ENCODE results near the gene GALNTL6. TPM values are rescaled to one million over a fixed set of nuclear protein-coding genes. Genes with fewer than 3 reads are reported as not detected.
"Not testable (repeated sequence)": the region's sequence is repeated elsewhere in the genome, so short reads cannot be mapped to it uniquely, and the experiment has no call there.

GALNTL6 gene
- total RNA-seq, 1 donor from 2014 or later, result not detected

DNA sequence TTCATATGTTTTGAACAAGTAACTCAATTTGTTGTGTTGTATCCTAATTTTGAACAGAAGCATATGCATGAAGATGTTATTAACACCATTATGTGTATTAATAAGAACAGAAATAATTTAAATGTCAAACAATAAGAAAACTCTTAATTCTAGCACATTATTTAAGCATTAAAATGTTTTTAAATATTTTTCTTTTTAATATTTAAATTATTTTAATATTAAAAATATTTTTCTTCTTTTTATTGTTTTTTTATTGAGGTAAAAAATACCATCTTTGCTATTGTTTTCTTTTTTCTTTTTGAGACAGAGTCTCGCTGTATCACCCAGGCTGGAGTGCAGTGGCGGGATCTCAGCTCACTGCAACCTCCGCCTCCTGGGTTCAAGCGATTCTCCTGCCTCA lies 914.4 kb downstream of the GALNTL6 start:
- intact Hi-C loops (cut with micrococcal nuclease), result no loop called here

DNA sequence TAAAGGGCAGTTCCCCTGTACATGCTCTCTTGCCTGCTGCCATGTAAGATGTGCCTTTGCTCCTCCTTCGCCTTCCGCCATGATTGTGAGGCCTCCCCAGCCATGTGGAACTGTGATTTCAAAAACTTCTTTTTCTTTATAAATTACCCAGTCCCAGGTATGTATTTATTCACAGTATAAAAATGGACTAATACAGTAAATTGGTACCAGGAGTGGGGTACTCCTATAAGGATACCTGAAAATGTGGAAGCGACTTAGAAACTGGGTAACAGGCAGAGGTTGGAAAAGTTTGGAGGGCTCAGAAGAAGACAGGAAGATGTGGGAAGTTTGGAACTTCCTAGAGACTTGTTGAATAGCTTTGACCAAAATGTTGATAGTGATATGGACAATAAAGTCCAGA lies 920.4 kb downstream of the GALNTL6 start:
- intact Hi-C loops (cut with micrococcal nuclease), result not testable (repeated sequence)

DNA sequence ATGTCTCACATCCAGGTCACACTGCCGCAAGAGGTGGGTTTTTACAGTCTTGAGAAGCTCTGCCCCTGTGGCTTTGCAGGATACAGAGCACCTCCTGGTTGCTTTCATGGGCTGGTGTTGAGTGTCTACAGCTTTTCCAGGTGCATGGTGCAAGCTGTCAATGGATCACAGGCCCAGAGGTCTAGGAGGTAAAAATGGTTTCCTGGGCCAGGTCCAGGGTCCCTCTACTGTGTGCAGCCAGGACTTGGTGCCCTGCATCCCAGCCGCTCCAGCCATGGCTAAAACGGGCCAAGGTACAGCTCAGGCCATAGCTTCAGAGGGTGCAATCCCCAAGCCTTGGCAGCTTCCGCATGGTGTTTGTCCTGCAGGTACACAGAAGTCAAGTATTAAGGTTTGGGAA lies 921.4 kb downstream of the GALNTL6 start:
- intact Hi-C loops (cut with micrococcal nuclease), result no loop called here

DNA sequence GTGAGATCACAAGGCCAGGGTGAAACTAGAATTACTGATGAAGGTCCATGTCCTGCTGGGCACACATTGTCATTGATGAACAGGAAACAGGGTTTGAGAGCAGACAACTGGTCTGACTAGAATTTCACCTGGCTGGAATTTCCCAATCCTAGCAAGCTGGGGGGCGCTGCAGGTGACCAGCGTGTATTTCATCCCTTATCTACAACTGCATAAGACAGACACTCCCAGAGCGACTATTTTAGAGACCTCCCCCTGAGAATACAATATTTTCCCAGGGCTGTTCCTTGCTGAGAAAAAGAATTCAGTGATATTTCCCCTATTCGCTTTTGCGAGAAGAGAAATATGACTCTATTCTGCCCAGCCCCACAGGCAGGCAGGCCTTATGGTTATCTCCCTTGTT lies 922.8 kb downstream of the GALNTL6 start:
- intact Hi-C loops (cut with micrococcal nuclease), result no loop called here

DNA sequence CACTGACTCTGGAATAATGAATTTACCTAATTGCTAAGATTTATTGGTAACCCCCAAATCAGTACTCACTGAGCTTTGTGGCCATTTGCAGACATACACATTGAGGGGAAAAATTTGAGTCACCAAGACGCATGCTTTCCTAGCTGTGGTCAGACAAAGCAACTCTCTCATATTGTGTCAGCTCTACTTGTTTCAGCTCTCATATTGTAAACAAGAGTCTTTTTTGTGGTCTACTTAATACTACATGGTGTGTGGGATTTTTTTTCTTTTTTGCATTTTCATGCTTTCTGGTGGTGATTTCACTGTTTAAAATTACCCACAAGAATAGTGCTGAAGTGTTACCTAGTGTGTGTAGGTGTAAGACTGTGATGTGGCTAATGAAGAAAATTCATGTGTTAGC lies 927.2 kb downstream of the GALNTL6 start:
- intact Hi-C loops (cut with micrococcal nuclease), result no loop called here

DNA sequence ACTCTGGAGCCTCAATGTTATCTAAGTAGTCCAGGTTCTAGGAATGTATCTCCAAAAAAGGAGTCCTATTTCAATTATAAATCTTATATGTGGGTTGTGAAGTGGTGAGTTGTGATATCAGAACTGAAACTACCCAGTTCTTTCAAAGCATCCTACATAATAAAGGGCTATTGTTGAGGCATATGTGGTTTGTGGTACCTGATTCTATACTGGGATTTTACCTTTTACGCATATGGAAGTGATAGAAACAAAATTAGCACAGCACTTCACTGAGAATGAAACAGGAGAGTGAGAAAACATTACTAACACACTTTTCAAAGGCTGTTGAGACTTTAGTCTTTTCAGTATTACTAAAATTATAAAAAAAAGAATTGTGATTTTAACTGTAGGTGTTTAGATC lies 937.7 kb downstream of the GALNTL6 start:
- intact Hi-C loops (cut with micrococcal nuclease), result no loop called here

DNA sequence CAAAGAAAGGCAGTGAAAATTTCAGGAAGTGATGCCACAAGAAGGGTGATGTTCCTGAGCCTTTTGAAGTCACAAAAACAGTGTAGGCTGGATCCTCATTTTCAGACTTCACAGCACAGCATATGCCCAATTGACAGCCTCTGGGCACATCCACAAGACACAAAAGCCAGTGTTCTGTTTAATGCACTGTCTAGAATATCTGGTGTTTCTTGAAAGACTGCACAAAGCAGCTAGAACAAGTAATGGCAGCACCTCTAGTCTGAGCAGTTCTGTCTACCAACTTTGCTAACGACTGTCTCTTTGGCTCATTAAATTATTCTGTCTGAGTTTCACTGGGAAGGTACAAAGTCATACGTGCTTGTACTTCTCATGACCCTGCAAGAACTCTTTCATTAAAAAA lies 938.3 kb downstream of the GALNTL6 start:
- intact Hi-C loops (cut with micrococcal nuclease), result no loop called here

DNA sequence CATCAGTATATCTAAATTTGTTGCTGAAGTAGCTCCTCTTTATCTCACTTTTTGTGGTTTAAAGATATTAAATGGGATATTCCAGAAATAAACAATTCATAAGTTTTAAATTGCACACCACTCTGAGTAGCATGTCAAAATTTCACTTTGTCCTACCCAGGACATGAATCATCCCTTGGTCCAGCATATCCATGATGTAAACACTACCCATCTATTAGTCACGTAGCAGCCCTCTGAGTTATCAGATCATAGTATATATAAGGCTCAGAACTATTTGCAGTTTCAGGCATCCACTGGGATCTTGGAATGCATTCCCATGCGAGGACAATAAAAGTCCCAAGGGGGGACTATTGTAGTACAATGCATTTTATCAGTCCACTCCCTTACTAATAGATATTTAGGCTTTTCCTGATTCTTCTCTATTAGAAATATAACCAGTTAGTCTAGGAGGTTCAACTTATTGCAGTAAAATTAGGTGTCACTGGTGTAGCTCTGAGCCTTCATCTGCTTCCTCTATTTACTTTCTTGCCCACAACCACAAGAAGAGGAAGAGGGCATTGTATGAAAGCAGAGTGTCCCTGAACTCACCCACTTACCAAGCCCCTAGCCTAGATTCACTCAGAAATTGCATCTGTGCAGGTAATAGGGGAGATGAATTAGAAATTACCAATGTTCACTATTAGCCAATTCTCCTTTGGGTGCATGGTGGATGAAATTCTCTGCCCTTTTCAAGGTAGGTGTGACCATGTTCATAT lies 945.6 kb downstream of the GALNTL6 start:
- intact Hi-C loops (cut with micrococcal nuclease), result no loop called here

DNA sequence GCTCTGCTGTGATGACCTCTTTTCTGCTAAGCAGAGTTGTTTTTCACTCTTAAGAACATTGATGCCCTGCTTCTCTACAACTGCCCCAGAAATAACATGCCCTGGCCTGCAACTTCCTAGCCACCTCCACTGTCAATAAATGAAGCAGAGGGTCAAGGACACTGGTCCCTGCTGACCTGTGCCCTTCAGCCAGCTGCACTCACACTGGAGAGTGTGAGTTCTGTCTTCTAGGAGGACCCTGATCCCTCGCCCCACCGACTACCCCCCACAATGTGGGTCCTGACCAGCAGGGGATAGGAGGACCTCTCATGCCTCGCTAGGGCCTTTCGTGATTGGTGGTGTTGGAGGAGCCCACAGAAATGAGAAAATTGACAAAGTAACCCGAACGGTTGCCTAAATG lies 947.3 kb downstream of the GALNTL6 start:
- intact Hi-C loops (cut with micrococcal nuclease), result no loop called here

DNA sequence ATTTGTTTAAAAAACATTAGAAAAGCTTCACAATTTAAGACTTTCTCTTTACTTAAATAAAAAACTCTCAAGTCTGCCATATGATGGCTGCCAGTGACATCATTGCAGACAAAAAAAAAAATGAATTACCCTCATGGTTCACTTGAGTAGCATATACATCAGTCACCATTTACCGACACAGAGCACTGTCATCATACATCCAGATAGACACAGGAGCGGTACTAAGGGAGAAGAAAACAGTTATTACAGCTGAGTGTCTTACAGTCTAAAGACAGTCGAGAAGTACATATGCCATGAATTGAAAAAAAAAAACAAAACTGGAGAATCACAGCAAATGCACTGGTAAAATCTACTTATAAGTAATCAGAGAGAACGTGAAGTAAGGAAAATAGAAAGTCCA lies 949.7 kb downstream of the GALNTL6 start:
- intact Hi-C loops (cut with micrococcal nuclease), result no loop called here

DNA sequence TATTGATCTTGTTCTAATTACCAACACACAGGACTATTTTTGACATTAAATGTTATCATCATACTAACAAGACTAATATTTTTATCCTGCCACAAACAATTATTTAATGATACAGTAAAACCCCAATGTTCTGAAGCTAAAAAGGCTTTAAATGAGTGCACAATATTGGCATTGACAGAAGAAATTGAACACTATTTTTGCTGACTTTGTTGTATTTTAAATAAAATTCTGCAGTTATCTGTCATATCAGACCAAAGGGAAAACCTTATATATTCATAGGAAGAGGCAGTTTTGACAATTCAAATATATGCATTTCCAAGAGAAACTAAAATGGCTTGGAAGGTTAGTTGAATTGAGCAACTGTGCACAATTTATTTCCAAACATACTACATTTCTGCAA lies 957.6 kb downstream of the GALNTL6 start:
- intact Hi-C loops (cut with micrococcal nuclease), result no loop called here

DNA sequence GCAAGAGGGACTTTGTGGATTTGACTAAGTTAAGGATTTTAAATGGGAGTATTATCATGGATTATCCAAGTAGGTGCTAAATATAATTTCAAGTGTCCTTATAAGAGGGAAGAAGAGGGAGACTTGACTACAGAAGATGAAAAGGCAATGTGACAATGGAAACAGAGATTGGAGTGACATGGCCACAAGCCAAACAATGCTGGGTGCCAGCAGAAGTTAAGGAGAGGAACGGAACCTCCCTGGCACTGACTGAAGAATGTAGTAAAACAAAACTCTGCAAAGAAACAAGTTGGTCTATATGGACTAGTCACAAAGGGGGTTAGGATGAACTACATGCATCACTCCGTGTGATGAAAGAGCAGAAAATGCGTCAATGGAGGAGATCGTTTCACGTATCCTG lies 959.6 kb downstream of the GALNTL6 start:
- intact Hi-C loops (cut with micrococcal nuclease), result no loop called here

DNA sequence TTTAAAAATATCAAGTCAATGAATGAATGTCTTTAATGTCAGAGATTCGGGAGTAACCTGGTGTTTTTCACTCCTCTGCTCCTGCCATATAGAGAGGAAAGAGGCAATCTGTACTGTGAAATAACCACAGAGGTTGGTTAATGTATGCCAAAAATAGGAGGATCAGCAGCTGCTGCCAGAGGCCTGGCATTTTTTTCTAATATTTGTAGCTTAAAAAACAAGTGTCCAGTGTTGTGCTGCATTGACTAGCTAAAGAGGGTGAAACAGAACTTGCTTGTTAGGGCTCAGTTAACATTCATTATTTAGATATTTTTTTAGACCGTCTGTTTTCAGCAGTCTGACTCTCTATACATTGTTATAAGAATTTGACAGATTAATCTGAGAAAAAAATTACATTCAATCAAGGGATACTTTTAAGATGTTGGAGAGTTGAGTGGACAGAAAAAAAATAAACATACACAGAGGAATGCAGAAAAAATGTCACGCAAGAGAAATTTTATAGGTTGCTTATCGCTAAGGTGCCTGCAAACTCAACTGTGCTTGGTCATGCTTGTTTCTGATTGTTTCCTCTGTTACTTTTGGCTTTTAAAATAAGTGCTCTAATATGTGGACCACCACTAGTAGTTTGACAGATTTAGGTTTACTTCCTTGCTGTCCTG lies 963.1 kb downstream of the GALNTL6 start:
- intact Hi-C loops (cut with micrococcal nuclease), result no loop called here

DNA sequence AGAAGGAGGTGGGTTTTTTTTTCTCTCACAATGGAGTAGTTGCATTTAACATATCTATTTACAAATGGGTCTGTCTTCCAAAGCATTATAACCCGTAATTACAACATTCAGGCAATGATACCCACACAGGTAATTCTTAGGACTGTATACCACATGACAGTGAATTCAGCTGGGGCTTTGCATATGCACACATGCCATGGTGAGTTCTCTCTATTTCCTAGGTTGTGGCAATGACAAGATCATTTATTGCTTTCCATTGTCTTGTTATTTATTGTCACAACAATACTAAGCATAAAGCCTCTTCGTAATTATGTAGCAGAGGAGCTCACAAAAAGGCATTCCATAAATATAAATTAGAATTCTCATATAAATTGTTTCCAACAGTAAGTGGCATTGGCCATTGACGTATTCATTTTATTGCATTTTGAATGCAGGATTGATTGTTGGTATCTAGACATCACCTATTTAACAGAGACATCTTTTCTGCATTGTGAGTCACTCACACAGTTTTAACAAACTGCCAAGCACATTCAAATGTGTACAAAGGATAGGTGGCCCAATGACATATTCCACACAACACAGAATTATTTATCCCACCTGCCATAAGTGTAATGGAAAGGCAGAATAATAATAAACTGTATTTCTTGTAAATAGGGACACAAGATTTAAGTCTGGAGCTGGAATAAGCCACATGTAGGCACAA lies 964.7 kb downstream of the GALNTL6 start:
- intact Hi-C loops (cut with micrococcal nuclease), result no loop called here

DNA sequence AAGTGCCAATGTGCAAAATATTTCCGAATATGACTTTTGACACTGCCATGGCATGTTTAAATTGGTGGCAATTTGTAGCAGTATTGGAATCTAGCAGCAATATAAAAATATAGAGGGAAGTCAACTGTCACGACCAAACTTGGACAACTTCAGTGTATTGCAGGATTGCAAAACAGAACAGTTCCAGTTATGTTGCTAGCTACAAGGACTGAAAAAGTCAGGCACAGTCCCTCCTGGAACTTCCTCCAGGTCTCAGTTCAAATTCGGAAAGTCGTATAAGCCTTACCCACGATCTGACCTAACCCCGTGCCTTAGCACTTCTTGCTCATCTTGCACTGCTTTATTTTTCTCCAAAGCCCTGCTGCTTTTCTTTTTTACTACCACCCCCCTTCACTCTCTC lies 965.4 kb downstream of the GALNTL6 start:
- intact Hi-C loops (cut with micrococcal nuclease), result no loop called here

DNA sequence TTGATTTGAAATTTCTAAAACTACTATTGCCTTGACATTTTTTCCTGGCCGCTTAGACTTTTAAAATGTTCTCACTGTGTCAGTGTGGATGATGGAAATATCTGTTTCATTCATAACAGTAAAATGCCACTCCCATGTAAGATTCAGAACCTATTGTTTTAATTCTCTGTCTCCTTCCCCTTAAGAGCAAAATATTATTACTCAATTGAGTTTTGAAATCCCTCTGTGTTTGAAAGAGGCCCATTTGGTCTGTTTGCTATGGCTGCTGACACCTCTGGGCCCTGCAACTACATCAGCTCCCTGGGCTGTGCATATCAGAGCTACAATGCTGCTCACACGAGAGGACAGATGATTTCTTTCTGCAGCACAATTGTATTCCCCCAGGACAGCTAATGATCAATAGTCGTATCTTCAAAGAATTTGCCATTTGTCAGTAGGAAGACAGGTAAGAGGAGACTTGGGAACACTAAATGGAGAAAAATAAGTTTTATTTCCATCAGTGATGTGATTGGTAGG lies 967.4 kb downstream of the GALNTL6 start:
- intact Hi-C loops (cut with micrococcal nuclease), result no loop called here

DNA sequence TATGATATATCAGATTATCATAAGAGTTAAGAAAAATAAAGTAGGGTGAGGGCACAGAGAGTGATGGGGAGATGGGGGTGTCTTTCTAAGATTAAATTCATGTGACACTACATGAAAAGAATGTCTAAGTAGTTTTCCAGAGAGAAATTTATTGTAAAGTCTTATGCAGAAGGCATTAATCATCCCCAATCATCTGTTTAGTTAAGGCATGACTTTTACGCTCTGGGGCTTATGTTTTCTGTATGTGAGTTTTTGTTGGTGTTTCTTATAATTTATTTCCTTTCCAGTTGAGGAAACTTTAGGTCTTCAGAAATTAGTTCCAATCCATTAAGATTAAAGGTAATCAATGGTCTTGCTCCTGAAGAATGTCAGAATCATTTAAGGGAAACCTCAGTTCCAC lies 972.4 kb downstream of the GALNTL6 start:
- intact Hi-C loops (cut with micrococcal nuclease), result no loop called here

DNA sequence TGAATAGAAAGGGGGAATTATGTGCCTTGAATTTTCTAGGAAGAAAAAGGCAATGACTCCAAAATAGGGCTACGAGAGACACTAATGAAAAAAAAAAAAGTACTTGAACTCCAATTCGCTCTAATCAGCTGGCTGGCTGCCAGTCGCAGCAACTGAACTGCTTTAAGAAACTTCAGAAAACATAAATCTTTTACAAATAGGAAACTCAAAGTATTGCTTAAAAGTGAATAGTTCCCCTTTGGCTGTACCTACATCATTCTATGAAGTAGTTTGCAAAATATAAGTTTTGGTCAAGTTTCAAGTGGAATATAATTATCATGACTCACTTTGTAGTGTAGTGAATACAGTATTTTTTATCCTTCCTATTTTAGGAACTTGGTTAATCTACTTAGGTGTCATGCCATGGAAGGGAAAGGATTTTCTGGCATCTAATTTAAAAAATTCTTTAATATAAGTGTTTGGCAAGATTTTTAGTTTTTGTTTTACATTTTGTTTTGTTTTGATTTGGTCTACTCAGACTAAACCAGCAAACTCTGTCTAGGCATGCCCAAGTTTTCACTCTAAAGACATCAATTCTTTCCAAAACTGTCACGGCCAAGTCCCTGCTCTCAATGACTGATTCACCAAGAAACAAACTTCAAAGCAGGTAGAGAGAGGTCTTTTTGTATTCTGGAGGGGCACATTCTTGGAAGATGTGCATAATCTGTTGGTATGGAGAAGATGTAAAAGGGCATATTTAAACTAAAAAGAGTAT lies 973.0 kb downstream of the GALNTL6 start:
- intact Hi-C loops (cut with micrococcal nuclease), result no loop called here

DNA sequence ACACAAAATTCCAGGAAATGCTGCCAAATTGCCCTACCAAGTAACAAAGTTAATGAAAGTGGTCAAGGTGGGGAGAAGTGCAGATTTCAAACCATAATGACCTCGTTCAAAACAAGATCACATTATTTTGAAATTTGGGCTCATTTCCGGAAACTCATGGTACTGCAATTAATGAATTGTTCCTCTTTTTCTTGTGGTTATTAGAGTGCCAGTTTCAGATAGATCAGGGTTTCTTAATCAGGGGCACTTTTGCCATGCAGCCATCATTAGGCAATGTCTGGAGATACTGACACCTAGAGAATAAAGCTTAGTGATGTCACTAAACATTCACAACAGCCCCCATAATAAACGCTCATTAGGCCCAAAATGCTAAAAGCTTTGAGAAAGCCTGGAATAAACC lies 973.9 kb downstream of the GALNTL6 start:
- intact Hi-C loops (cut with micrococcal nuclease), result no loop called here

DNA sequence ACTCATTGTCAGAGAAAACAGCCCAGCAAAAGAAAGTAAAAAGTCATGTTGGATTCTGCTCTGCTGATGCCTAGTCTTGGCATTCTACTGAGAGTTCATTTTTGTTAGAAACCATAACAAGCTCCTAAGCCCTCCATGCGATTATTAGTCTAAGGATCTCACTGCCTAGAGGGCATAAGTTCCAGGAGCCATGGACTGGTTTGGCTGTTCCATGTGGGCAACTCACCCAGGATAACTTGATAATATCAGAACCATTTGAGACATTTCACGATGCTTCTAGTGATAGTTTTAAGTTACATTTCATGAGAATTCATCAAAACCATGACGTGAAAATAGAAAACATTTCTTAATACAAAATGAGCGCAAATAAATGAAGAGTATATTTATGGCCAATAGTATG lies 978.6 kb downstream of the GALNTL6 start:
- intact Hi-C loops (cut with micrococcal nuclease), result no loop called here

DNA sequence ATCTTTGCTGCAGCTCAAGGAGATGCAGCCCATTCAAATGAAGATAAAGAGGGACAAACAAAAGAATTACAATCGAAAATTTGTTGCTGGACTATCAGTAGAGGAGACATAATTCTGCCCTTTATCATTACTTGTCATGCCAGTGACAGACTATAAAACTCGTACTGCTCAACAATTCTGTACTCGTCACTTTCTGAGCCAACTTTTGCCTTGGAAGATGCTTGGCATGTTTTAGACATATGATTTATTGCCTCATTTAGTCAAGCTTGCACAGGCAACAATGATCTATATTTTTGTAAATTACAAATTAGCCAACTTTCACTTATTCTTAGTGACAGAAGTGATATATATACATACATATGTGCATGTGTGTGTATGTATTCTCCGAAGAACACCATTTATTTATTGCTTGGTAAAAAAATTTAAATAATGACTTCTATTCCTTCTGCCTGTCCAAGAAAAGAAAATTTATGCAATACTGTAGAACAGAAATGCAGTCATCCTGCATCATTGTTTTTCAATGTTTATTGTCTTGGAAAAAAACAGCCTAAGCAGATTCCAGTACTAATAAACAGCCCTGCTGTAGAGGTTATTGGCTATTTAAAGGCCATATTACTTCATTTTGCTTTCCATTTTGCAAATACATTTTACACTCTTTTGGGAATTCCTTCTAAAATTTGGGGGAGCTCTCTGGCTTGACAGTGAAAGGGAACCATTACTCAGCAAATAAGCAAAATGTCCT lies 980.5 kb downstream of the GALNTL6 start:
- intact Hi-C loops (cut with micrococcal nuclease), result no loop called here

Measured in T-helper 1 cell treated with Interleukin-12 subunit alpha and Interleukin-12 subunit beta and Interleukin-4 antibody, amounts not matched to agents 30 ng/mL and 1 ng/mL, for 36 hours (primary cell).